GM19240 (cell line): ENCODE data around the gene TBCCD1.

ENCODE experiments used
- DNase-seq: peaks from one replicate; pipeline ENCODE4 v3.0.0; 2011; ENCODE audit warnings: low spot score; ENCODE audit not compliant: insufficient read length

TBCCD1 gene, protein sequence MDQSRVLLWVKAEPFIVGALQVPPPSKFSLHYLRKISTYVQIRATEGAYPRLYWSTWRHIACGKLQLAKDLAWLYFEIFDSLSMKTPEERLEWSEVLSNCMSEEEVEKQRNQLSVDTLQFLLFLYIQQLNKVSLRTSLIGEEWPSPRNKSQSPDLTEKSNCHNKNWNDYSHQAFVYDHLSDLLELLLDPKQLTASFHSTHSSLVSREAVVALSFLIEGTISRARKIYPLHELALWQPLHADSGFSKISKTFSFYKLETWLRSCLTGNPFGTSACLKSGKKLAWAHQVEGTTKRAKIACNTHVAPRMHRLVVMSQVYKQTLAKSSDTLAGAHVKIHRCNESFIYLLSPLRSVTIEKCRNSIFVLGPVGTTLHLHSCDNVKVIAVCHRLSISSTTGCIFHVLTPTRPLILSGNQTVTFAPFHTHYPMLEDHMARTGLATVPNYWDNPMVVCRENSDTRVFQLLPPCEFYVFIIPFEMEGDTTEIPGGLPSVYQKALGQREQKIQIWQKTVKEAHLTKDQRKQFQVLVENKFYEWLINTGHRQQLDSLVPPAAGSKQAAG

DNA sequence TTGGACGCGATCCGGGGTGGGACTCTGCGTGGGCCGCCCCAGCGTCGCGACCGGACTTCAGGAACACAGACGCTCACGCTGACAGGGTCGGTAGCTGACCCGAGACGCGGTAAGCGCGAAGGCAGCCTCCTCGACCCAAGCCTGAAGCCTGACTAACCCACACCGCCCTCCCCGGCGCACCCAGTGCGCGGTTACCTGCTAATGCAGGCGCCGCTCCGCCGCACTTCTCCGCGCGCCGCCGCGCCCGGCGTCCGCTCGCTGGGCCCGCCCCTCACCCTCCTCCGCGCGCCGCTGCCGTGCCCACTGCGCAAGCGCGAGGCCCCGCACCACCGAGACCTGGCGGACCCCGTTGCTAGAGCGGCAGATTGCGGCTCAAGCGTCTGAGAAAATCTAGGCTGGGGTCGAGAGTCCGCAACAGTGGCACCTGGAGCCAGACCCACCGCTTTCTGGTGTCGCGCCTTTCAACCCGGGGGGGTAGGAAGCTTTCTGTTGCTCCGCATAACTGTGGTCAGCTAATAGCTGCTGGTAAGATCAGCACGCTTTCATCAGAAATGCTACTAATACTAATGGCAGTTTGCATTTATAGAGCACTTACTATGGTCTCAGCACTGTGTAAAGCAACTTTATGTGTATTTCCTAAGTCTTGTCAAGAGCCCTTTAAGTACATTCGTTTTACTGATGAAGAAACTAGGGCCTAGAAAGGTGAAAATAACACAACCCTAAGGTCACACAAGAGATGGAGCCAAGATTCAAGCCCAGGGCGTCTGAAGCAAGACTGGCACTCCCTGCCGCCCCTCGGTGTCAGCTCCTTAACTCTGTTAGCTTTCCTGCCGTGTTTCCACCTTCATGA is at the start of gene TBCCD1:
Gene TBCCD1, minus strand, starts transcription at position 268 of the 850 bp plus-strand sequence. CDS start 3,010 bp downstream, outside the sequence.
- DNase-seq, result peak; percentile 53

DNA sequence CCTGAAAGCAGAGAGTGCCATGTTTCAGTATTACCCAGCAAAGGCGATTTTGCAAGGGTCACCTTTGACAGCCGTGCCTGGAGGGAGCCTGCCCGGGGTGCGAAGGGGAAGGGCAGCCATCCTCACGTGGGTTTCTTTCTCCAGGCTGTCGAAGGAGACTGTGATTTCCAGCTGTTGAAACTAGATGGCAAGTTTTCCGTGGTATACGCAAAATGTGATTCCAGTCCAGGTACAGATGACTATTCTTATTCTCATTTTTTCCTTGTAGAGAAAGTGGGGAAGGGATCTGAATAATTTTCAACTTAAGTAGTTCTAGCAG is 49.1 kb upstream of the TBCCD1 start:
- DNase-seq, result no peak

DNA sequence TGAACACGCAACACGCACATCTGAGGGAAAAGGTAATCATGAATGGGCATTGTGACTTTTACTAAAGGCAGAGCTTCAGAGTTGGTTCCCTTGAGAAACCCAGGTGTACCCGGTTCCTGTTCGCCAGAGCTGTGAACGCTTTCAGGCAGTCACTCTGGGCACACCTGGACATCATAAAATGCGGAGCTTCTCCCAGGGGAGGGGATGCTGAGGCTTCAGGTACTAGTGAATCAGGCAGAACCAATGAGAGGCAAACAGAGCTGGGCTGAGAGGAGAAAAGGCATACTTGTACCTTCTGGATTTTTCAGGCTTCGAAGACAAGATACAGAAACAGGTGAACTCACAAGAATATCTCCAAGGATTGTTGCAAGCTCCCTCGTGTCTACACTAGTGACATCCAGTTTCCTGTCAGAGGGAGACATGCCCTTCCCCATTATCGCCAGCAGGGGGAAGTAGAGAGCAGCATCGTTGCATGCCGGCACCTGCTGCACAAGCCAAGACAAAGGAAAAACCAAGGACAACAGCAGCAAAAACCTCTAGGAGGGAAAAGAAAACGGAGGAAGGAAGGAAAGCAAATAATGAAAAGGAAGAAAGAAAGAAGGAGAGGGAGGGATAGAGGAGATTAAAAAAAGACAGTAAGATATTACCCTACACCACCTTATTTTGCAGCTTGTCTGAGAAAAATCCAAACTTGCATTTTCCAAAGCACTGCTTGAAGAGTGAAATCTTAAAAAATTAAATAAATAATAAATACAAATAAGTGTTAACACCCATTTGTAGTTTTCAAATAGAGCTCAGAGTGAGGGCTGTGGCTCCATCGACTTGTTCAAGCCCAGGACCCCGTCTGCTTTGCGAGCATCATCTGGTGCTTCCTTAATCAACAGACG is 47.7 kb upstream of the TBCCD1 start:
- DNase-seq, result peak; percentile 61

DNA sequence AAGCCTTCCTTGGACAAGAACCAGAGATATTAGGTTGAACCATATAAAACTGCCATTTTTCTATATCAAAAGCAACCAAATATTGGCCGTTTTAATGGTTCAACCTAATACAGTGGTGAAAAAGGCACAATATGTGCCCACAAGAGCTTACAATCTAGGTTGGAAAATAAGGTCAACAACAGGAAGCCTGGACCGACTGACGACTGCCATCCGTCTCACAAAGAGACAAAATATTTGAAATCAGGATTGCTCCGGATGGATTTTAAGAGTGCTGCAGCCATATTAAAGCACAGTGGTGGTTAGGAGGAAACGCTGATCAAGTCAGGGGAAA is 47.1 kb upstream of the TBCCD1 start:
- DNase-seq, result no peak

DNA sequence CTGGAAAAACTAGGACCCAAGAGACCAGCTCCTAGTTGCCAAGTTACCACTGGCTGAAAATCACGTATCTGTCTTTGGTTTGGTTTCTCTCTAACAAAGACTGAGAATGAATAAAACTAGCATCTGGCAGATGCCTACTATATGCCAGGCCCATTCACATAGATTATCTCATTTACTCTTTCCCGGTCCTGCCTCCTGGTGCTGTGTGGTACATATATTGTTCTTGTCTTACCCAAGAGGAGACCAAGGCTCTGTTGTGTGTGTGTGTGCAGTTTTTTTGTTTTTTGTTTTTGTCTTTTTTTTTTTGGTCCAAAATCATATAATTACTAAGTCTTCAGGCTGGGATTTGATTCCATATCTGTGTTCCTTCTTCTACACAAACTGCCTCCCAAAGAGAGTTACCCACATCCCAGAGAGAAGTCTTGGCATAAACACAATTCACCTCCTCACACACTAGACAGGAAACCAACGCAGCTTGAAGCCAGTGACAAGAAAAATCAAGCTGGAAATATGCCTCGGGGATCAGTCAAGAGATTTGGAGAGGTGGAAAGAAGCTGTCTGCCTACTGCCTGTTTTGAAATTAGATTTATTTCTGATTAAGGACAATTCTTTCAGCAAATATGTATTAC is 46.6 kb upstream of the TBCCD1 start:
- DNase-seq, result no peak

DNA sequence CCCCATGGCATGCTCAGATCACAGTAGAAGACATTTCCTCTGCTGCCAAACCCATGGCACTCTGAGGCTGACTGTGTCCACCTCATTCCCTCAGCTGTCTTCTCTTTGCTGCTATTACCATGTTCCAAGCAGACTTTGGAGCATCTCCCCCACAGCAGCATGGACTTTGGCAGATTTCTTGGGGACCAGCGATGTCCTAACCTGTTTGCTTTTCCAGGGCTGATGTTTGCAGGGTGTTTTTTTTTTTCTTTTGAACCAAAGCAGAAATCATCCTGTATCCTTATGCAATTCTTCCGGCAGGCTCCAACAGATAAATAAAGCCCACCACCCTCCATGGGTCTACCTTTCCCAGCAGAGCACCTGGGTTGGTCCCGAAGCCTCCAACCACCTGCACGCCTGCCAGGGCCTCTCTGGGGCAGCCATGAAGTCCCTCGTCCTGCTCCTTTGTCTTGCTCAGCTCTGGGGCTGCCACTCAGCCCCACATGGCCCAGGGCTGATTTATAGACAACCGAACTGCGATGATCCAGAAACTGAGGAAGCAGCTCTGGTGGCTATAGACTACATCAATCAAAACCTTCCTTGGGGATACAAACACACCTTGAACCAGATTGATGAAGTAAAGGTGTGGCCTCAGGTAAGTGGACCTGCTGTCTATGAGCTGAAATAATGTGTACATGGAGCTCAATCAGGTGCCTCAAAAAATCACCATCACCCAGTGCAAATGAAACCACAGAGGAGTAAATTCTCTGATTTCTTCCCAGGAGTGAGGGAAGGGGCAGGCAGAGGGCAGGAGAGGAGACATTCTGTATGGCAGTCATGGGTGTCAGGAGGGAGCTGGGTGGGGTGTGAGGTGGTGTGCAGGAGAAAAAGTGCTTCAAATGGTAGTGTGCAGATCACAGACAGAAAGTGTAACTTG is 45.8 kb upstream of the TBCCD1 start, which contains the start of gene AHSG:
Gene AHSG, plus strand, starts transcription at position 340 of the 916 bp plus-strand sequence. Its CDS starts 82 bp downstream, at position 422.
- DNase-seq, result no peak

DNA sequence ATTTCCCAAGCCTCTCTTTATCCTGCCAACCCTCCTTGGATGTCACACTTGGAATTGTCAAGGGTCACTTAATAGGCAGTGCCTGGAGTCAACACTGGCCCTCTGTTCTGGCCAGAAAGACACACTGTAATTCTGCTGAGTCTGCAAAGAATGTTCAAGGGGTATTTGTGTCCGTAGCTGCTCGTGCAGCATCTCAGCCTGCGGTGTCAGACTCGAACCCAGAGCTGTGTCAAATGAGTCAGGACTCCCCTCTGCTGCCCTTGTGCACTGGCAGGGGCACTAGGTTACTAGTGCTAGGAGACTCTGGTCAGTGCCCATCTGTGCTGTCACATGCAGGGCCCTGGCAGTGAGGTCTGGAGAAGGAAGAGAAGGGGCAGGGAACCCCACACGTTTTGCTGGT is 44.9 kb upstream of the TBCCD1 start:
- no peak for DNase-seq

DNA sequence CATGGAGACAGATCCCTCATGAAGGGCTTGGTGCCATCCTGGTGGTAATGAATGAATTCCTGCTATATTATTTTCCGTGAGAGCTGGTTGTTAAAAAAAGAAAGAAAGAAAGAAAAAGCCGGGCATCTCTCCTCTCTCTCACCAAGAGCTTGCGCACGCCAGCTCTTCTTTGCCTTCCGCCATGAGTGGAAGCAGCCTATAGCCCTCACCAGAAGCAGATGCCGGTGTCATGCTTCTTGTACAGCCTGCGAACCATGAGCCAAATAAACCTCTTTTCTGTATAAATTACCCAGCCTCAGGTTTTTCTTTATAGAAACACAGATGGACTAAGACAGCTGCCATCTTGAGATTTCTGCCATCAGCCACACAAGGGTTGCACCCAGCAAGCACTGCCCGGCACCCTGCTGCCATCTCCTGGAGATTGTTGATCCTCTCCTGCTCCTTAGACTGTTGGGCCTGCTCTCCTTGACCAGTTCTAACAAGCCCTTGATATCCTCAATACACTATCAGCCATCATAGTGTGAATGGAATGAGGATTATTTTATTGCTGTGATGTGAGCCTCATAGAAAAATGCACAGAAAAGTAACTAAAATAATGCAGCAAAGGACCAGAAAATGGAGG is 42.2 kb upstream of the TBCCD1 start:
- no peak for DNase-seq

DNA sequence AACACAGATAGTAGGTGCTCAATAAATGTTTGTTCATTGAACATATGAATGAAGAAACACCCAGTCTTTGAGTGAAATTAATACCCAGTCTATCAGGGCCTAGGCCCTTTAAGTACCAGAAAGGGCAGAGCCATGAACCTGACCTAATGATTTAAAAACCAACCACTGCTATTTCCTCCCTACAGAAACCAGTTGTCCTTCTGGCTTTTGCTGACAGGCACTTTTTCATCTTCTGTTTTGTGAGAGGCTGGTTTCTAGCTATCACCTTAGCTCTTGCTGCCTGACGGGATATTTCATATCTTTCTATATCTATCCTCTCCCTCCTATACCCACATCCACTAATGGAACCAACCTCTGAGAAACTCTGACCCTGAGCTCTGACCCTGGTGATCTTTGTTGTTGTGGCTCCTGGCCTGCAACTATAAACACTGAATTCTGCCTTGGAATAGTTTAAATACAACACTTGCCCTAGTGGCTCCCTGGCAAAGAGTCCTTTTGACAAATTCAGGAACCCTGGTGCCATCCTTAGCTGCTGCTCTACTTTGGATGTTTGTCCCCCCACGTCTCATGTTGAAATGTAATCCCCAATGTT is 41.6 kb upstream of the TBCCD1 start:
- no peak for DNase-seq

DNA sequence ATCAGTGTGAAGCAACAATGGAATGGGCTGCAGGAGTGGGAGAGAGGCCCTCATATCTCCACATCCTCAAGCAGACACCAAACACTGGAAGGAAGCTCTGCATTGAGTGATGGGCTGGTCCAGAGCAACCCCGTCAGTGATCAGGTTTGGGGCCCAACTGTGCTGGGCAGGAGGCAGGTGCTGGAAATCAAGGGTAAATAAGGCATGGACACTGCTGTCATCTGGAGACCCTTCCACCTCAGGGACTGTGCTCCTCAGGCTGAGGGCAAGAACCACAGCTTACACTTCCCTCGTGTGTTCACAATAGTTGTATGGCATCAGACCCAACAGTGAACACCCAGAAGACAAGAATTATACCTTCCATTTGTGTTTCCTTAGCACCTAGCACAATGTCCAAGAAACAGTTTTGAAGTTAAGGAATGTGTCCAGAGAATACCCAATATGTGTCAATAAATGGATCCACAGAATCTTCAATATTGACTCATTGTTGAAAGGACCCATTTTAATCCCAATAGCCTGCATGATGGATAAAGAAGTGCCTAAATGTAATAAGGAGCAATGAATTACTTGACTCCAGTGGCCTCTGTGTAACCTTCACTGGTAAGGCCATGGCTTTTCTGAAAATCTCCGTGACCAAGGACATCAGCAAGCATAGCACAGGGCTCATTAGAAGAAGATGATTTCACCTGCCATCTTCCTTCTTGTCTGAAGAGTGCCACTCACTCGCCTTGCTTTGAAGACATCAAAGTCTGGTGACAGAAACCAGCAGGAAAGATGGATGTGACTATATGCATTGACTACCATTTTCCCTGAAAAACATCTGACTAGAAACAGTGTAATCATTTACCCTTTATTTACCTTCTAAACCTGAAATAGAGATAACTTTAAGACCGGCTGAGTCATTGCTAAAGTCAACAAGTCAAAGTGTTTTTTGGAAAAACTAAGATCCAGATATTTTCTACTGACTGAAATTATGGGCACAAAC is 38.7 kb upstream of the TBCCD1 start:
- DNase-seq, result no peak

DNA sequence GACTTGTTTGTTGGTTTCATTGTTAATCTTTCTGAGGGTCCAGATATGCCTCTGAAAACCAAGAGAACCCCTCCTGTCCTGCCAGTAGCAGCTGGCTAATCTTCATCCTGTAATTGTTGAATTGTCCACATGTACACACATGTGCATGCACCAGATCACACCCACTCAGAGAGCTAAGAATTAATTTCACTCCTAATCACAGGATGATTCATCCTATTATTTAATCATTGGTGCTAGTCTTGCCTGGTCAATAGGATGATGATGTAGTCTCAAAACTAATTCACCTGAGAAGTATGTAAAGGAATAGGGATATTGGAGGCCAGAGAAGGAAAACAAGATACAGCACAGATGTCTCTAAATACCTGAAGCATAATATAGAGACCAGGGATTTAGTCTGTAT is 37.9 kb upstream of the TBCCD1 start:
- DNase-seq, result no peak

DNA sequence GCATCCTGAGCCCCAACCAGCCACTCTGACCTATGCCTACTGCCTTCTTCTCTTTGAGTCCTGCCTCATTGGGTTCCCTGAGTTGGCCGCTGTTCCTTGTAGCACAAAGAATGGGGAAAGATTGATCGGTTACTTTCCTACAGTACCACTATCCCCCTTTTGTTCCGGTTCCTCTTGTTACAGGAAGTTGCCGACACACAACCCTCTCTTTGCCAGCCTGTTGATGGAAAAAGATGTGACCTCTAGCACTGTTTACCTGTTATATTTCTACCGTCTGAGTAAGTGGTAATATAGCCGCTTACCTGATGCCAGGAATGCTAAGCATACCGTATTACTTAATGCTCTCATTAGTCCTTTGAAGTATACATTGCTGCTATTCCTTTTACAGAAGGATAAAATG is 36.0 kb upstream of the TBCCD1 start:
- no peak for DNase-seq

DNA sequence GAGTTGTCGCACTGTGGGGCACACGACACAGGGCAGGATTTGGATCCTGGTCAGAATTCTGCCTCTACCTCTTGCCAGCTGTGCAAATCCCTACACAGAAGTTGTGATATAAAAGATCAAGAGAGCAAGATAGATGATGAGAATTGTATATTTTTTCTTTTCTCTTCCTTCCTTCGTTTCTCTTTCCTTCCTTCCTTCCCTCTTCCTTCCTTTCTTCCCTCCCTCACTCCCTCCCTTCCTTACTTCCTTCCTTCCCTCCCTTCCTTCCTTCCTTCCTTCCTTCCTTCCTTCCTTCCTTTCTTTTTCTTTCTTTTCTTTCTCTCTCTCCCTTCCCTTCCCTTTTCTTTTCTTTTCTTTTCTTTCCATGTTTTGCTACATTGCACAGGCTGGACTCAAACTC is 33.8 kb upstream of the TBCCD1 start:
- DNase-seq, result no peak

DNA sequence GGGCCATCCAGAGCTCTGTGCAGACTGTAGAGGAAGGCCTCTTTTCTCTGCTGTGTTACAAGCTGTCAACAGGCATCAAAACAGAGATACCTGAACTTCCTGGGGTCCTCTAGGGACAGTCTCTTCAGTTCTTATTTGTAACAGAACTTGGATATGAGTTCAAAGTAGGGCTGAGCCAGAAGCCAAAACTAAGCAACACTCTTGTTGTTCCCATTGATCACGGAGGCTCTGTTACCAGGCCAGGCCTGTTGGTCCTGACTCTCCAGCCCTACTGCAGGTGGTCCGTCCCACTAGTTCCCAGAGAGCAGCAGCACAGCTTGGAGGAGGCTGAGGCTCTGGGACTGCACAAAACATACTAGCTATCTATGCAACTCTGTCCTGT is 32.6 kb upstream of the TBCCD1 start:
- no peak for DNase-seq

DNA sequence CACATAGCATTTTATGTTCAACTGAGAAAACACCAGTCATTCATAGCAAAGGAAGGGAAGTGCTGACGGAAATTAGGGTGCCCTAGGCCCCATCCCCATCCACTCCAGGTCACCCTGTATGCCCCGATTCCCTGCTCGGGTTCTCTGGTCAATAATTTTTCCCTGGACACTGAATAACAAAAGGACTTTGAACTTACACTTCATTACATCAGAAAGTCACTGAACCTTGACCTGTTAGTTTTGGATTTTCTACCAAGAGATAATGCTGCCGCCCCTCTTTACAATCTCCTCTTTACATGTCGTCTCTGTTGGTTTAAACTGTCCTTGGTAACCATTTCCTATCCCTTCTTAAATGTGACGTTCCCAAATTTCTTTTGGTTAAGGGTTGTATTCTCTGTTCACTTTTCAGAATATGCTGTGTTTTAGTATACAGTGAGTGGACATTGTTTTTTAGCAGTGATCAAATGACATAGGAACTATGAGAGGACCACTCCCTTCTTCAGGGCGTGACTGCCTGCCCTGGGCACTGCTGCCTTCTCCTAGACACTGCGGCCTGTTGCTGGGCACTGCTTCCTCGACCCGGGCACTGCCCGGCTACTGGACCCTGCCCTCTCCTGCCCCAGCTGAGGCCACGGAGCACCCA is 32.1 kb upstream of the TBCCD1 start:
- DNase-seq, result no peak

DNA sequence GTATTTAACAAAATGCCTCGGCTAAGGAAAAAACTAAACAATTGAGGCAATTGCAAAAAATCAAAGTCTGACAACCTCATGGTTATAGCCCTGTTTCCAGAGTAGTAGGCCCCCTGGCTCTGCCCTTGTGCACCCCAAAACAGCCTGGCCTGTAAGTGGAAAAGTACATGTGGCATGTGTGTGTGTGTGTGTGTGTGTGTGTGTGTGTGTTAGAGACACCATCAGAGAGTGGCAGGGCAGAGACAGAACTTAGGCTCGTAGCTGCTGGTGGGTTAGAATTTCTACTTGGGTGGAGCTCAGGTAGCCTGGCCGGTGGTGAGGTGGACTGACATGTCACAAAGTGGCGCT is 31.6 kb upstream of the TBCCD1 start:
- DNase-seq, result no peak

DNA sequence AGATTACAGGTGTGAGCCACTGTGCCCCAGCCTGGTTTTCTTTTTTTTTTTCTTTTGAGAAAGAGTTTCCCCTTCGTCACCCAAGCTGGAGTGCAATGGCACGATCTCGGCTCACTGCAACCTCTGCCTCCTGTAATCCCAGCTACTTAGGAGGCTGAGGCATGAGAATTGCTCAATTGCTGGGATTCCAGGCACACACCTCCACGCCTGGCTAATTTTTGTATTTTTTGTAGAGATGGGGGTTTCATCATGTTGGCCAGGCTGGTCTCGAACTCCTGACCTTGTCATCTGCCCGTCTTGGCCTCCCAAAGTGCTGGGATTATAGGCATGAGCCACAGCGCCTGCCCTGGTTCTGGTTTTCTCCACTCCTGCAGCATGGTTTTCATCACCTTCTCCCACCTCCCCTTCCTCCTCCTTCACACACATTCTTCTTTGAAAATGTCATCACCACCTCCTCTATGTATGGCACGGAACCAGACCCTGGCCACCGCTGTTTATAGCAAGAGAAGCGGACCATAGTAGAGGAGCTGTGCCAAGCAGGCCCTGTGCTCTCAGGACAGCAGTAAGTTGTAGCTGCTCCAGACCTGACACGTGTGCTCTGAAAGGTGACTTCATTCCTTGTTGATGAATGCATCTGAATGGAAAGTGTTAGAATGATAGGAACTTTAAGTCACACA is 31.1 kb upstream of the TBCCD1 start:
- DNase-seq, result no peak
